GM12892 (cell line): Measurements from ENCODE around the gene PTPN20.
"Not testable (repeated sequence)": the region's sequence is repeated elsewhere in the genome, so short reads cannot be mapped to it uniquely, and the experiment has no call there.

Source experiments
- DNase-seq: peaks from one replicate; pipeline ENCODE4 v3.0.0; 2011; ENCODE audit not compliant: insufficient read length
- FAIRE-seq: peaks from 2 replicates; lab custom pipeline; 2011; peaks lifted over from hg19 to GRCh38; lab: Jason Lieb, UNC
- POLR2A ChIP-seq: IDR thresholded peaks from 2 replicates; pipeline ENCODE4 v1.6.1; 2011; ENCODE audit warnings: low read depth, low read length, control low read depth
- POLR2AphosphoS5 ChIP-seq: IDR thresholded peaks from 2 replicates; pipeline ENCODE4 v1.6.1; 2011; ENCODE audit warnings: low read depth, low read length, control low read depth
- TAF1 ChIP-seq: IDR thresholded peaks from 2 replicates; pipeline ENCODE4 v1.6.1; 2011; ENCODE audit warnings: low read depth, mild to moderate bottlenecking, control low read depth, low read length, borderline replicate concordance

Gene PTPN20

GRCh38 chr10:46948687-46949518 is 37.7 kb downstream of the PTPN20 start:
- FAIRE-seq, DNase-seq: not testable (repeated sequence)

- DNase-seq, FAIRE-seq: not testable (repeated sequence)
Observed at GRCh38 chr10:46952540-46952939, 41.3 kb downstream of the PTPN20 start.

GRCh38 chr10:46960742-46961141 is 49.5 kb downstream of the PTPN20 start:
- FAIRE-seq, DNase-seq: not testable (repeated sequence)

DNA sequence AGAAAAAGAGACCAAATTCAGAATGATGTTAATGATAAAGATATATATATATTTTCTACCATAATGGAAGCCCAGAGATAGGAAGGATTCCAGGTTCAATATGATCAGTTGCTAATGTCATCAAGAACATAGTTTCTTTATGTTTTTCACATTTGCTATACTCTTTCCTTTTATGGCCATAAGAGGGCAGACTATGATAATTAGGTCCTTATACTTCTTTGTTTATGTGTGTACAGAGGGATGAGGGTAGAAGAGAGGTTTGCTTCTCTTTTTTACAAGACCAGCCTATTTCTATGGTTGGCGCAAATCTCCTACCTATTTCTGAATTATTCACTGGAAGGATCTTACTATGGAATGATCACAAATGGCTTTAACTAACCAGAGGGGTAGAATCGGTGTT is 52.1 kb downstream of the PTPN20 start:
- not testable (repeated sequence) for DNase-seq, FAIRE-seq

DNA sequence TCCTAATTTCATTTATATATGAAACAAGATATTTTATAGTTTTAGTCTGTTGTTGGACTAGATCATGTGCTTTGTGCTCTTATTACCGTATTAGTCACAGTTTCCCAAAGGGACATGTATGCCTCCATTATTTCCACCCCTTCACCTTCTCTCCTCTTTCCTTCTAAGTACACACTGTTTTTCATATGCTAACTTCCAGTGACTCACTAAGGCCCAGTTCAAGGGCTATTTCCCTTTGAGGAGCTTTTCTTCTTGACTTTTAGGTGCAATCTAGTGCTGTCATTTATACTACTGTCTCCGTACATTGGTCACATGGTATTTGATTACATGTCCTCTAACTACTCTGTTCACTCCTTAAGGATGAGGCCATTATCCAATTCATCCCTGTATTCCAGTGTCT is 55.8 kb downstream of the PTPN20 start:
- FAIRE-seq, DNase-seq: not testable (repeated sequence)

DNA sequence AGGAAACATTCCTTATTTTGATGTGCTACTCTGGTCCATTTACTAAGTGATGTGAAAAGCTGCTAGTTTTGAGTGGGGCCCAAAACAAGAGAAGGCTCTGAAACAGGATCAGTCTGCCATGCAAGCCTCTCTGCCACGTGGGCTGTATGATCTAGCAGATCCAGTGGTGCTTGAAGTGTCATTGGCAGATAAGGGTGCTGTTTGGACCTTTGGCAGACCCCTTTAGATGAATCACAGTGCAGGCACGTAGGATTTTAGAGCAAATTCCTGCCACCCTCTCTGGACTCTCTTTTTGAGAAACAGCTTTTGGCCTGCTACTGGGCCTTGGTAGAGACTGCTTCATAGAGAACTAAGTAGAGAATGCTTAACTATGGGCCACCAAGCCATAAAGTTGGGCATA is 69.0 kb downstream of the PTPN20 start:
- FAIRE-seq, DNase-seq: not testable (repeated sequence)

- not testable (repeated sequence) for DNase-seq, FAIRE-seq
Observed at GRCh38 chr10:46987233-46987924, 76.2 kb downstream of the PTPN20 start.

DNA sequence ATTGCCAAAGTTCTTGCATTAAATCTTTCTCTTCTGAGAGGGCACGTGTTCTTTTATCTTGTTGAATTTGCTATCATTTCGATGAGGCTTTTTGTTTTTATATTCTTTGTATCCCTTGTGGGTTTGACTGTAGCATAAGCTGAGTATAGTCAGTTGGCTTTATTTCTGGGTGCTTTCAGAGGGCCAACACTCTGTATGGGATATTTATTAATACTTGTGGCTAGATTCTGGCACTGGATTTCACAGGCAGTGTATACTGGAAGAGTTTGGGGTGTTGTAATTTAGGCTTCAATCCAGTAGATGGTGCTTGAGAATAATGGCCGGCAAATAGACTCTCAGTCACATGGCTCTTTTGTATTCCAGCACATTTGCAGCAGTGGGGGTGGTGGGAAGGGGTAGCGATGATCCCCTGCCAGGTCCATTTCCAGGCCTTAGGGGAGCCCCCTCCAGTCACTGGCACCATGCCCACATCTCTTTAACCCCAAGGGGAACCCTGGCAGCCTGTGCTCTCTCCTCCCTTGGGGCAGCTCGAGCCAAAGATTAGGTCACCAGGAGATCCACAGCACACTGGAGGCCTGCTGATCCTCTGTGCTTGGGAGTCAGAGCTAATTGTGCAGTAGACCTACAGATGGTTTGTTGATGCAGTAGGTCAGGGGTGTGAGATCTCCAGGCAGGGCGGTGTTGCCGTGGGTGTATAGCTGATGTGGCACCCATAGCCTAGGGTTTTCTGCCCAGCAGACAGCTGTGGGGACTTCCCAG is 81.8 kb downstream of the PTPN20 start:
- no peak for TF ChIP-seq POLR2A
- no peak for TF ChIP-seq TAF1
- TF ChIP-seq POLR2AphosphoS5 = no peak
- DNase-seq = no peak
- no peak for FAIRE-seq

- FAIRE-seq (no peak), DNase-seq (no peak)
- no peak for TF ChIP-seq TAF1
- no peak for TF ChIP-seq POLR2A
- TF ChIP-seq POLR2AphosphoS5 = no peak
Observed at GRCh38 chr10:46995234-46995633, 84.0 kb downstream of the PTPN20 start.

- FAIRE-seq (no peak), DNase-seq (no peak)
- TF ChIP-seq TAF1 (no peak), POLR2A (no peak), POLR2AphosphoS5 (no peak)
Observed at GRCh38 chr10:46998192-46998591, 87.0 kb downstream of the PTPN20 start.

- no peak for FAIRE-seq
- TF ChIP-seq POLR2A (no peak), POLR2AphosphoS5 (no peak), TAF1 (no peak)
- DNase-seq = no peak
Observed at GRCh38 chr10:46998595-46998994, 87.4 kb downstream of the PTPN20 start.

- DNase-seq (no peak), FAIRE-seq (no peak)
- TF ChIP-seq POLR2AphosphoS5 (no peak), POLR2A (no peak), TAF1 (no peak)
Observed at GRCh38 chr10:46999217-46999616, 88.0 kb downstream of the PTPN20 start.

- TF ChIP-seq POLR2A = no peak
- no peak for TF ChIP-seq POLR2AphosphoS5
- TF ChIP-seq TAF1 = no peak
- DNase-seq (no peak), FAIRE-seq (no peak)
Observed at GRCh38 chr10:47008769-47009168, 97.5 kb downstream of the PTPN20 start.
